DMS114 treated with DMSO at 0.1 percent for 48 hours (cell line): ENCODE data around the gene SH3BGRL3.
"Not testable (repeated sequence)": the region's sequence is repeated elsewhere in the genome, so short reads cannot be mapped to it uniquely, and the experiment has no call there.

ENCODE experiments used
- DNase-seq: peaks from one replicate; lab custom pipeline; 2025; ENCODE audit not compliant: unreplicated experiment; lab: John Stamatoyannopoulos, UW

SH3BGRL3 gene

DNA sequence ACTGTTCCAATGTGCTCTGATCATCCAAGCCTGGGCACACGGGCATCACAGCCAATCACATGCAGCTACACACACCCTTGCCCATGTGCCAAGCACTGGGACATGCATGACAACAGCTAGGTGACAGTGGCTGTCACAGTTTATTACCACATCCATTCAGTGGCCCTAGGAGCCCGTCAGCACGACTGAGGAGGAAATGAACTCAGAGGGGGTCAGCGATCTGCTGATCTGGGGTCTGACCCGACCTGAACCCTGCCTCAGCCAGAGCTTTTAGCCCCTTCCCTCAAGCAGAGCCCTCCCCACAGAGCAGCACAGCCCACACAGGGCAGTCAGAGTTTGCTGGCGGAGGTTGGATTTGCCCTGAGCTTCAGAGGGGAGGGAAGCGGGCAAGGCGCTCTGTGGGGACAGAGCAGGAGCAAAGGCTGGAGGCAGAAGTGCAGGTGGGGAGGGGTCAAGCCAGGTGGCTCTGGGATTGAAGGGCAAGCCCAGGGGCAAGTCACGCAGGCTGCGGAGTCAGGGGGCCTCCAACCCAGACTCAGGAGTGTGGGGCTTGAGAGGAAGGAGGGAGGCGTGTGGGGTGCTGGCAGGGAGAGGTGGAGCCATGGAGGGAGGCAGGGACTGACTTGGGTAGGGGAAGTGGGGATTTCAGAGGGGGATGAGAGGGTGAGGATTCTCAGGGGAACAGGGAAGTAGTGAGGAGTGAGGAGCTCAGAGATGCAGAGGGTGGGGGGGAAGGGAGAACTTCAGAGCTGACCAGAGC is 10.4 kb downstream of the SH3BGRL3 start:
- DNase-seq, result no peak

DNA sequence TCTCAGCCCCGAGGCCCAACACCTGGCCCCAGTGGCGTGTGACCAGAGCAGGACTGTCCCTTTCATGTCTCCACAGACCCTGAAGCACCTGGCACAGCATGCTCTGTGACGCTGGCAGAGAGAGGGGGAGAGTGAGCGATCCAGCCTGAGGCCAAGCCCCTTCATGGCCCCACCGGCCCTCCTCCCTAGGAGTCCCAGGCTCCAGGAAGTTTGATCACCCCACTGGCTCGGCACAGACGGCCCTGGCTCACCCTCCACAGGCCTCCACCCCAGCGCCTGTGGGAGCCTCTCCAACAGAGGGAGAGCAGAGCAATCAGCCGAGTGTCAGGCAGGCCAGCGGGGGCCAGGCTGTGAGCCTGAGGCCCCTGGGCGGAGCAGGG is 11.0 kb downstream of the SH3BGRL3 start:
- DNase-seq, result no peak

DNA sequence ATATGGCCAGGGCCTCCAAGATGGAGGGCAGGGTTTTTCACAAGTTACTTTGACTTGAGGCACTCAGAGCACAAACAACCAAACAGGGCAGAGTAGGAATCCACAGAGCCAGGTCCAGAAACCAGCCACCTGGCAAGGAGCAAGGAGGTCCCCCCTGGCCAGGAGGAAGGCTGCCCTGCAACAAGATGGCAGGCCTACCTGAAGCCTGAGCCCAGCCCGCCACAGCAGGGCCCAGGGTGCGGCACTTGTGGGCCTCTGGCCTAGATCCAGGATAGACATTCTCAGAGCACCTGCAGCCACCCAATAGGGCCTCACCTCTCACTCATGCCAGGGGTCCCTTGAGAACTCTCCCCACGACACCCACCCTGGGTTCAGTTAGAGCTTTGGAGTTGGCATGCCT is 11.5 kb downstream of the SH3BGRL3 start:
- DNase-seq, result no peak

DNA sequence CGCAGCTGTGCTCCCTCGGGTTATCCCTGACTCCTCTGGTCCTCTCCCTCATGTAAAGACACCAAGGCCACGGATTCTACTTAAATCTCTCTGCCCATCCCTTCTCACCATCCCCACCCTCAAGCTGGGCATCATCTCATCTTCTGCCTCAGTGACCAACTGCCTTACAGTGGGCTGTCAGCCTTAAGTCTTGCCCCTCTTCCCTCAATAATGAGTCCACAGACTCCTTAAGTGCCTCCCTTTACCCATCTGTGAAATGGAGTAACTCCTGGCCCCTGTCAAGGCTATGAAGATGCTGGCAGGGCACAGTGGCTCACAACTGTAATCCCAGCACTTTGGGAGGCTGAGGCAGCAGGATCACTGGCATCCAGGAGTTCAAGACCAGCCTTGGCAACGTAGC is 12.1 kb downstream of the SH3BGRL3 start:
- no peak for DNase-seq

DNA sequence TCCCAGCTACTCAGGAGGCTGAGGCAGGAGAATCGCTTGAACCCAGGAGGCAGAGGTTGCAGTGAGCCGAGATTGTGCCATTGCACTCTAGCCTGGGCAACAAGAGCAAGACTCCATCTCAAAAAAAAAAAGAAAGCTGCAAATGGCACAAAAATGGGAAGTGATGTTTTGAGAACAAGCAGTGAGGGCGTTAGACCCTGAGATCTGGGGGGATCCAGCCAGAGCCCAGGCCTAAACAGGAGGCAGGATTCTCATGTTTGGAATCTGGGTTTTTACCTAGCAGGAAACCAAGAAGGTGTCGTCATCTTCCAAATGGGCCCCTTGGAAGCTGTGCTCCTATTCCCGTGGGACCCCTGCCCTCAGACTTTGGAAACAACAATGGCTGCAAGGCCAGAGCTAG is 12.8 kb downstream of the SH3BGRL3 start:
- not testable (repeated sequence) for DNase-seq

DNA sequence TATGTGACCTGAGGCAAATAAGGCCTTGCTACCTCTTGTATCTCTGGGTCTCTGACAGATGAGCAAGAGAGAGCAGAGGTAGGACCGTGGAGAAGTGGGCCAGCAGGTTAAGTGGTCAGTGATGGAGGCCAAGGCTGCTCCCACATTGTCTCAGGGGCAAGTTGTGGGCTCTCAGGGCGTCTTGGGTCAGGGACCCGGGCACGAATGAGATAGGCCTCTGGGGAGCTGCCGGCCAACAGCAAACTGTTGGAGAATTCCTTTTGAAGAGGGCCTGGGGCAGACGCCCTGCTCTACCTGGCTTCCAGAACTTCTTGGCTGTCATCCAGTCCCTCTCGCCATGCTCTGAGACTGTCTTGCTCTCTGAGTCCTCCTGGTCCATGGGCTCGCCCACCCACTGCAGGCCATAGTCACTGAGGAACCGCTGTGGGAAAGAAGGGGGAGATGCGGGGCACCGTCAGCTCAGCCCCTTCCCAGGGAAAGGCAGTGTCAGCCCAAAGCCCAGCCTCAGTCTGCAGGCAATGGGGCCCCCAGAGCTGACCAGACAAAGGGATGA is 14.1 kb downstream of the SH3BGRL3 start:
- DNase-seq, result no peak

DNA sequence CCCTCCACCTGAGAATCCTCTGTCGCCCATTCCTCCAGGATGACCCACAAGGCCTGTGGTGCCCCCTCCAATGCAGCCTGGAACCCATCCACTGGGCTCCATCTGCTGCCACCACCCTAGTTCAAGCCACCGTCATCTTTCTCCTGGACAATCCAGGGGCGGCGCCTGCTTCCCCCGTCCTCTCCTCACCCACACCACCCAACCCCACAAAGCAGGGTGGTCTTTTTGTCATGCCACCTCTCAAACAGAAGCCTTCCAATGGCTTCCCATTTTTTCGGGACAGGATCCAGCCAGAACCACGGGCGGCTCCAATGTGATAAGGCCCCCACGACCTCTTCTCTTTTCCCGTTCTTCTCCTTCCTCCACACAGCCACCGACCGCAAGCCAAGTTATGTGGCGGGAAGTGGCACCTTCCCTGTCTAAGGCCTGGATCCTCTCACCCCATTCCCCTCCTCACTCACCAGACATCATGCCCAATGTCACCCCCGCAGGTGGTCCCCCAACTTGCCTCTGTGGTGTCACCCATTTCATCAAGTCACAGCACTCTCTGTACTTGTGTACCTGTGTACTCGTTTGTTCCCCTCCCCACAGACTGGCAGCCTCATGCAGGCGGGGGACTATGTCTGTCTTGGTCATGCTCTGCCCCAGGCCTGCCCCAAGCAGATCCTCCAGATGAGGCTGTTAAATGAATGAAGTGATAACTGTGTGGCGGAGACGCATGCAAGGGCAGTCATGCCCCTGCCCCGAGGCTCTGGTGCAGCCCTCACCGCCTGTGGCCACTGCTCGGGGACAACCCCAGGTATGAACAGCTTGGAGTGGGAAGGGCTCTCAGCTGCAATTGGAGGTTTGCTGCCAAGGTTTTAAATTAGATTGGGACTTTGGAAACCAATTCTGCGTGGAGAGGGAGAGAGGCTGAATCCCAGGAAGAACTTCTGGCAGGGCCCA is 15.6 kb downstream of the SH3BGRL3 start:
- DNase-seq, result no peak

DNA sequence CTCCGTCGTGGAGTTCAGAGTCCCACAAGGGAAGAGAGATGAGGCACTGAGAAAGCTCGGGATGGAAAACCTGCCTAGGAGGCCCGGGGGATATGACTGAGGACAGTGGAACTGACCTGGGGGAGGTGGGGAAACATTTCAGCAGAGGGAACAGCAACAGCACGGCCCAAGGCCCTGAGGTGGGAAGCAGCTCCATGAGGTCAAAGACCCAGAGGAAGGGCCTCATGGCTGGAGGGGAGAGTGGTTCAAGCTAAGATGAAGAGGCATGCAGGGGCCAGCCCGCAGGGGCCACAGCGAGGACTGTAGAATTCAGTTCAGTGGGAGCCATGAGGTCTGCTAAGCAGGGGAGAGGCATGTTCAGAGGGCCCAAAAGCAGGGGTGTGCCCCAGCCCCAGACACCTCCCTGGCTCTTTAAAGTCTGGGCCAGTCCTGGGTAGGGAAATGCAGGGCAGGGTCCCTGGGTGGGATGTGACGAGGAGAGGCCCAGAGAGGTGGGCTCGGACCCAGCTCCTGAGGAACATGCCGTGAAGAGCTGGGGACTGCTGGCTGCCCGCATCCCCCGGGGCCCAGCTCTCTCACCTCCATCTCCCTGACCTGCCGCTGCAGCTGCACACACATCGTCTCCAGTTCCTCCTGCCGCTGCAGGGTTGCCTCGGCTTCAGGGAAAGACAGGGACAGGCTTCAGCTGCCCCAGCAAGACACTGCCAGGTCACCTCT is 16.6 kb downstream of the SH3BGRL3 start:
- no peak for DNase-seq

DNA sequence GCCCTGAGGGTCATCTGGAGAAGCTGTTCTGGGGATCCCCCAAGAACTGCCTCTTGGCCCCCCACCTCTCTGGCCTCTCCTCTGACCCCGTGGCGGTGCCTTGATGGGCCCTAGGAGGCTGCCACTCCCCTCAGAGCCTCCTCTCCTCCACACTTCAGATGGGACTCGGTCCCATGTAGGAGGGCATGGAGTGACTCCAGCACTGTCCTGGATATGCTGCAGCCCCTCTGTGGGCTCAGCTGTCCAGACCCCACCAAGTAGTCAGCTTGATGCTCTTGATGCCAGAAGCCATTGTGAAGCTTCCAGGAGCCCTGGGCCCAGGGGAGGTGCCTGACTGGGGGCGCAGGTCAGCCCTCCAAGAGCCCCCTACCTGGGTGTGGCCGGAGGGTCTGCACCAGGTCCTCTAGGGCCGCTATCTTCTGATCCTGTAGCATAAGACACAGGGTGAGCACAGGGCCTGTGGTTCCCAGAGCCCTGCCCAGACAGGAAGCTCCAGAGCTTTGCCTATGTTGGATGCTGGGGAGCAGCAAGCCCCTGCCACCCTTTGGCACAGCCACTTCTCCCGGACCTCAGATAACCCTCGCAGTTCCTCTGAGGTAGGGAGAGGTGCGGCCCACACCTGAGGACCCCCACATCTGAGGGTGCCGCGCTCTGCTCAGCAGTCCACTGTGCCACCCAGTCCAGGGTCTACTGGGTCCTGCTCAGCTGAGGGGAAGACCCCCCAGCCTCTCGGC is 17.3 kb downstream of the SH3BGRL3 start:
- no peak for DNase-seq

DNA sequence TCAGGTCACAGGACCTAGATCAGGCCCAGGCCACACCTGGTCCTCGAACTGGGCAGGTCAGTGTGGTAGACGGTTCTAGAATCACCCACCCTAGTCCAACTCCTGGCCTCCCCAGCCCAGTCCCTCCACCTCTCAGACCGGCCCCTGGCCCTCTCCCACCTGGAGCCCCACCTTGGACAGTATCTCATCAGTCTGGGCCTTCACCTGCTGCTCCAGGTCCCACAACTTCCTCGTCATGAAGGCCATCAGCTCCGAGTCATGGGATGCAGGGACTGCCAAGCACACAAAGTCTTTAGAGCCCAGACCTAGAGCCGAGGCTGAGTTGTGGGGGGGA is 17.9 kb downstream of the SH3BGRL3 start:
- DNase-seq, result no peak

DNA sequence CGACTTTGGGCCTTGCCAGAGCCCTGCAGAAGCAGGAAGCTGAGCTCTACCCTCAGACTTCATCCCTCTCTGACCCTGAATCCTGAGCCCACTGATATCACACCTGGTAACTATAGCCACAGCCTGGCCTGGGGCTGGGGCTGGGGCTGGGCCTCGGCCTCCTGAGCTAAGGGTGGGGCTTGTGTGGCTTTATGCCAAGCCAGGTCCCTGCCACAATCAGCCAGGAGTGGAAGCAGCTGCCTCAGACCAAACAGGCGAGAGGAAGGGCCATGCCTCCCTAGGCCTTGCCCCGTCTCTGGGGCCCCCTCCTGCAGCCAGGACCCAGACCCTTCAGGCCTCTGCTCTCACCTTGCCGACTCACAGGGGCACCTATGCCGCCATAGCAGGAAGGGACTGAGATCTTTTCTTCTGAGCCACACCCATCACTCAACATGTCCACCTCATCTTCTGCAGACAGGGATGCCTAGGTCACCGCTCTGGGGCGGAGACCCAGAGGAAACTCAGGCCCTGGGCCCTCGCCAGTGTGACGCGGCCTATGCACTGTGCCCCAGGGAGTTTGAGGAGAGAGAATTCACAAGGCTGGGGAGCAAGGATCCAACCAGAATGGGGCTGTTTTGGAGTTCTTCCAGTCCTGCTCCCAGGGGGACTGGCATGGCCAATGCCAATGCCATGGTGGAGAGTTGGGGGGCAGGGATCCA is 20.8 kb downstream of the SH3BGRL3 start:
- no peak for DNase-seq

DNA sequence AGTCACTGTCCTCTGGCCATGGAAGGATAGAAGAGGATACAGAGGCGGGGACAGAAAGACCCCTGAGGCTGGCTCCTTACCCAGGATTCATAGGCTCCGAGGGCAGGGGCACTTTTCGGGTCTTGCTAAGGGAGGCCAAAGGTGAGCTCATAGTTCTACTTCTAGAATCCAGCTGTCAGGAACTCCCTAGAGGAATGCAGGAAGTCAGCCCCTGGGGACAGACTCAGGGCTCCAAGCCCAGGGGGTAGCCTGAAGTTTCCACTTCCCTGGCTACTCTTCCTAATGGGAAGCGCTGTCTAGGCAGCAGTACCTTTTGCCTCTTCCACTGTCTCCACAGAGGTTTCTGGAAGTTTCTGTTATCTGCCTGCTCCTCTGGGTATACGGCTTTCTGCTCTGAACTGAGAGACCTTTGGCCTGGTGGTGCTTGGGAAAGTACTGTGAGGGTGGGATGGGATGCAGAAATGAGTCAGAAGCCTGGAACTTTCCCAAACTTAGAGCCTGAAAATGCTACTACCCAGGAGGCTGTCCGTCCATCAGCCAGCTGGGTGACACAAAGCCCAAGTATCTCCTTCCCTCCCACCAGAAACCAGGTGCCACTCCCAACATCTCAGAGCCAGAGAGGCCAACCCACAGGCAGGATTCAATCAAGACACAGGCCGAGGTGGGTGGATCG is 23.0 kb downstream of the SH3BGRL3 start:
- DNase-seq, result no peak

DNA sequence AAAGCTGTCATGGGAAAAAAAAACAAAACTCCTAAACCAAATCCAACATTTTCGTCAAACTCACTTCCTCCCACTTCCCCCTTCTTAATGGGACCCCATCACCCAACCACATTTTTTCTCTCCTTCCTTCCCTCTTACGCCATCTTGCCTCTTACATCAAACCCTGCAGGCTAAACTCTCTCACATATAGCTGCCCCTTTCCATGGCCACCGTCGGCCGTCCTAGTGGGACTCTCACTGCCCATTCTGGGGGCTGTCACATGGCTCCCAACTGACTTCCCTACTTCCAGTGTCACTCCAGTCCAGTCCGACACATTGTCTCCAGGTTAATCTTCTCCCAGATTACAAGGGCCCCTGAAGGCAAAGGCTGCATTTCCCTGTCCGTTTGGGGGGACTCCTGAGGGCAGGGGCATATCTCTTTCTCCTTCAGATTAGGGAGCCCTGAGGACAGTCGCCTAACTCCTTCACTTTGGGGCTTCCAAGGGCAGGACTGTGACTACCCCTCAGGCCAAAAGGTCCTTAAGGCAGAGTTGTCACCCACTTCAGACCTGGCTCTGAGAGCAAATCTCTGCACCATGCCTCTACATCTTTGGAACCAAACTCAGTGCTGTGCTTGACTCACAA is 25.9 kb downstream of the SH3BGRL3 start:
- DNase-seq, result peak; percentile 19

DNA sequence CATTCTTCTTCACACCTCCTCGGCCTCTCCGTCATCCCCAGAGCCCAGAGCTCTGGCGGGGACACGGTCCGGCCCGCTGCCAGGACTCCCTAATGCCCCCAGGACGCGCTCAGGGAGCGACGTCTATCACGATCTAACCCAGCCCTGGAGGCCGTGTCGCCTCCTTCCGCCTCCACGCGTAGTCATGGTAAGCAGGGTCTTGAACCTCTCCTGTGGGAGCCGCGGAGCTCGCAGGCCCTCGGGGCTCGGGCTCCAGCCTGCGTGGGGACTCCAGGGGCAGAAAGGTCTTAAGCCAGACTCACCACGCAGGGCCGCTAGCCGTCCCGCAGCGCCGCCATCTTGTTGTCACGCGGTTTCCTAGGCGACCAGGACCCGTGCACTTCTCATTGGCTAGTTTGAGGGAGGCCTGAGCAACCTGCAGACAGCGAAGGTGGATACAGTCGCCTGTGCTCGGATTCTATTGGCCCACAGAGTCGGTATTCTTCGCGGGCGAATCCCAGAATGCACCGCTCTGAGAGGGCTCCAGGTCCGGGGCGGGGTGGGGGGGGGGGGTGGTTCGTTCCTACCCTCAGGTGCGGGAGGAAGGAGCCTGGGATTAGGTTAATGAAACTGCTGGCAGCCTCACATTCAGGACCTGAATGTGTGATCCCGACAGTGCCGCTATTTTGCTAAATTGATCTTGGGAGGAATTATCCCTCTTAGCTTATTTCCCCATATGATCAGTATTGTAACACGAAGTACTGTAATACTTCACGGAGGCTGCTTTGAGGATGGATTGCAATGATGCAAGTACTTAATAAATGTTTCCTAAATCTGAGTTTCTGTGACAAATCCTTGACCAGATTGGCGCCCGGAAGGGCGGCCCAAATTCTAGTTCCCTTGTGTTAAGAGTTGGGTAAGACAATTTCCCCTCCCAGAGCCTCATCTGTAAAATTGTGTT is 26.7 kb downstream of the SH3BGRL3 start, which contains the start of gene UBXN11:
TSS of gene UBXN11 (minus strand) at position 347 of the 940 bp plus-strand sequence. CDS start 3,753 bp downstream, outside the sequence.
- peak; percentile 97 for DNase-seq

DNA sequence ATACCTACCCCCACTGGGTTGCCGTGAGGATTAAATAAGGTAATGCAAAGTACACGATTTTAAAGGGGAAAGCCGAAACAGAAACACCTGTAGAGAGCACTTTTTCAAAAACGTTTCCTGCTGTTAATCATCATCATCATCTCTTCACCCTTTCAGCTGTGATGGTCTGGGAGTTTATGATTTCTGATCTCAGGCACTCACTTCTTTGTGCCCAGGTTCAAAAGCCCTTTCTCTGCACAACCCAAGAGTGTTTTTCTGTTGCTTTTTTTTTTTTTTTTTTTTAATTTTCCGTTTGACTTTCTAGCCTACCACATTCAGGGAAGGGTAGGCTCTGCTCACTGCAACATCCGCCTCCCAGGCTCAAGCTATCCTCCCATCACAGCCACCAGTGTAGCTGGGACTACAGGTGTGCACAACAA is 27.5 kb downstream of the SH3BGRL3 start:
- no peak for DNase-seq

DNA sequence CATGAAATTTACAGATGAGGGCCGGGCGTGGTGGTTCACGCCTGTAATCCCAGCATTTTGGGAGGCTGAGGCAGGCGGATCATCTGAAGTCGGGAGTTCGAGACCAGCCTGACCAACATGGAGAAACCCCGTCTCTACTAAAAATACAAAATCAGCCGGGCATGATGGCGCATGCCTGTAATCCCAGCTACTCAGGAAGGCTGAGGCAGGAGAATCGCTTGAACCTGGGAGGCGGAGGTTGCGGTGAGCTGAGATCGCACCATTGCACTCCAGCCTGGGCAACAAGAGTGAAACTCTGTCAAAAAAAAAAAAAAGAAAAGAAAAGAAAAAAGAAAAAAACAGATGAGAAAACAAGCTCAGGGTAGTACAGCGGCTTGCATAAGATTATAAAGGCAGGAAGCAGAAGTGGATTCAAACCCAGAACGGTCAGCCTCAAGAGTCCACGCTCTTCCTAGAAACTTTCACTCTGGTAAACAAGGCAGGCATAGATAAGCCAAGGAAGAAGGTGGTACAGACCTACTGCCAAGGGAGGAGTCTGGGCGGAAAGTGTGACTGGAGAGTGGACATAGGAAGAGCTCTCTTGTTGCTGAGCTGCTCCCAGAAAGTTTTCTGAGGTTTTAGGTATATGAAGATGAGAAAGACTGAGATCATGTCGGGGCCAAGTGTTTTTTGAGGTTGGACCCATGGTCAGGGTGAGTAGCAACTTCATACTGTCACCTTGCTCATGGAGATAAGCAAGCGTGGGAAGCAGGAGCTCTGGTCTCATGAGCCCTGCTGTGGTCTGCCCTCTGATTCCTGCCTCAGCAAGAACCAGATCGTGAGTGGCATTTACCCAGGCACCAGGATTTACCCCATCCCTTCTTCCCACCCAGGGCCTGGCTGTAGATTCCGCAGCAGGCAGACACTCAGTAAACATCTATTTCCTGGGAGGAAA is 28.3 kb downstream of the SH3BGRL3 start:
- DNase-seq, result not testable (repeated sequence)

DNA sequence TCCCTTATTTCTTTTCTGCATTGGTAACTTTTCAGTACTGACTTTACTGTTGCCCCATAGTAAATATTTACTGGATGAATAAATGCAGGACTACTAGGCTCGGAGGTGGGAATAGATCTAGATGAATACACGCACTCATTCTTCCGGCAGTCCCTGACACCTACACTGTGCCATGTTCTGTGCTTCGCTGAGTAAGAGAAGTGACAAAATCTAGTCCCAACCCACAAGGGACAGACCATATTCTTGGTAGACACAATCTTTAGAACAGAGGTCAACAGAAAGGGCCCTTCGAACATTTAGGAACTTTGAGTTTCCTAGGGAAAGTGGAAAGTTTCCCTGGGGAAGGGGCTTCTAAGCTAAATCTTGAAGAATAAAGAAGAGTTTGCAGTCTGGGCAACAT is 34.6 kb downstream of the SH3BGRL3 start:
- no peak for DNase-seq
